Neural cell (in vitro differentiated cells): ENCODE results near the gene UQCR11. TPM values are rescaled to one million over a fixed set of nuclear protein-coding genes. Genes with fewer than 3 reads are reported as not detected.

Experiments
- H2AFZ ChIP-seq: fragments of 200-600, 300-800 bp; sonication (generic), shearing (Covaris generic); 2 replicates; pipeline ENCODE4 v1.6.0; 2014; ENCODE audit warnings: low read depth, mild to moderate bottlenecking, antibody characterized with exemption, low read length, moderate library complexity
- H3F3A ChIP-seq: fragments of 200-600 bp; shearing (Covaris generic); 2 replicates; pipeline ENCODE4 v1.6.1; 2016; ENCODE audit warnings: mild to moderate bottlenecking, moderate library complexity, mixed read lengths, antibody characterized with exemption, low read length; ENCODE audit not compliant: insufficient read depth, poor library complexity, severe bottlenecking
- H3K27ac ChIP-seq: fragments of 200-600, 300-800 bp; sonication (generic), shearing (Covaris generic); 2 replicates; pipeline ENCODE4 v1.5.1; 2014; ENCODE audit warnings: mild to moderate bottlenecking, low read length, moderate library complexity
- H3K27me3 ChIP-seq: fragments of 300-800, 200-600 bp; sonication (generic), shearing (Covaris generic); 2 replicates; pipeline ENCODE4 v1.6.0; 2014; ENCODE audit warnings: mild to moderate bottlenecking, low read depth, low read length, moderate library complexity; ENCODE audit not compliant: insufficient read depth
- H3K36me3 ChIP-seq: fragments of 300-800, 200-600 bp; sonication (generic), shearing (Covaris generic); 2 replicates; pipeline ENCODE4 v1.5.1; 2014; ENCODE audit warnings: mild to moderate bottlenecking, antibody characterized with exemption, low read length, moderate library complexity; ENCODE audit not compliant: insufficient read depth
- H3K4me2 ChIP-seq: fragments of 300-800, 200-600 bp; sonication (generic), shearing (Covaris generic); 2 replicates; pipeline ENCODE4 v1.6.0; 2014; ENCODE audit warnings: mild to moderate bottlenecking, low read length
- H3K4me3 ChIP-seq: fragments of 300-800, 200-600 bp; sonication (generic), shearing (Covaris generic); 2 replicates; pipeline ENCODE4 v1.5.1; 2014; ENCODE audit warnings: mild to moderate bottlenecking, low read length, moderate library complexity
- H3K79me2 ChIP-seq: fragments of 200-600 bp; shearing (Covaris generic); replicated peaks from 2 replicates; pipeline ENCODE4 v1.6.0; 2014; ENCODE audit warnings: mild to moderate bottlenecking, low read length, moderate library complexity; ENCODE audit not compliant: insufficient read depth
- H3K9ac ChIP-seq: fragments of 300-800, 200-600 bp; sonication (generic), shearing (Covaris generic); 2 replicates; pipeline ENCODE4 v1.6.1; 2016; ENCODE audit warnings: mild to moderate bottlenecking, low read length, mixed read lengths
- H3K9me2 ChIP-seq: fragments of 200-600 bp; shearing (Covaris generic); 2 replicates; pipeline ENCODE4 v1.6.1; 2016; ENCODE audit warnings: mild to moderate bottlenecking, low read length, mixed read lengths; ENCODE audit not compliant: insufficient read depth
- H3K9me3 ChIP-seq: fragments of 200-600, 300-800 bp; sonication (generic), shearing (Covaris generic); 2 replicates; pipeline ENCODE4 v1.6.1; 2016; ENCODE audit warnings: mild to moderate bottlenecking, mixed run types, low read length, moderate library complexity, mixed read lengths
- H4K20me1 ChIP-seq: fragments of 200-600 bp; shearing (Covaris generic); 2 replicates; pipeline ENCODE4 v1.6.1; 2016; ENCODE audit warnings: mild to moderate bottlenecking, mixed run types; ENCODE audit not compliant: insufficient read depth
- CTCF ChIP-seq: fragments of 450-650 bp; IDR thresholded peaks from 2 replicates; pipeline ENCODE4 v1.5.1; 2014; ENCODE audit warnings: antibody characterized with exemption, mild to moderate bottlenecking, moderate library complexity; ENCODE audit not compliant: poor library complexity, severe bottlenecking
- EP300 ChIP-seq: fragments of 450-650 bp; conservative IDR thresholded peaks from 2 replicates; pipeline ENCODE4 v1.6.1; 2014; ENCODE audit warnings: antibody characterized with exemption, mild to moderate bottlenecking, moderate library complexity; ENCODE audit not compliant: poor library complexity, severe bottlenecking
- EZH2 ChIP-seq: fragments of 200-600, 300-800 bp; shearing (Covaris generic), sonication (generic); IDR thresholded peaks from 2 replicates; pipeline ENCODE4 v1.6.1; 2014; ENCODE audit warnings: antibody characterized with exemption, low read length, borderline replicate concordance, mild to moderate bottlenecking; ENCODE audit not compliant: insufficient read depth, poor library complexity, severe bottlenecking
- MXI1 ChIP-seq: fragments of 450-650 bp; conservative IDR thresholded peaks from 2 replicates; pipeline ENCODE4 v1.6.1; 2014; ENCODE audit warnings: antibody characterized with exemption, mild to moderate bottlenecking; ENCODE audit not compliant: poor library complexity, severe bottlenecking
- POLR2AphosphoS5 ChIP-seq: IDR thresholded peaks from 2 replicates; pipeline ENCODE4 v1.6.1; 2012
- RAD21 ChIP-seq: fragments of 450-650 bp; conservative IDR thresholded peaks from 2 replicates; pipeline ENCODE4 v1.6.1; 2014; ENCODE audit warnings: antibody characterized with exemption, mild to moderate bottlenecking, moderate library complexity
- SMC3 ChIP-seq: fragments of 450-650 bp; conservative IDR thresholded peaks from 2 replicates; pipeline ENCODE4 v1.6.1; 2014; ENCODE audit warnings: antibody characterized with exemption, mild to moderate bottlenecking, moderate library complexity; ENCODE audit not compliant: poor library complexity
- TAF1 ChIP-seq: IDR thresholded peaks from 2 replicates; pipeline ENCODE4 v1.6.1; 2012; ENCODE audit warnings: low read depth
- polyA plus RNA-seq: library from polyadenylated mRNA; depleted of rRNA; stranded (reverse); fragments of >200 nt; gene quantifications from 2 replicates; pipeline ENCODE4 v1.2.3, GENCODE V29; 2014
- small RNA-seq, 3 experiments: library from RNA; depleted of rRNA; stranded (forward); fragments of <200 nt; gene quantifications; one replicate each; pipeline ENCODE3, GENCODE V24; 2012
- TF ChIP-seq, protein P1 (sequence below): IDR thresholded peaks from 2 replicates; pipeline ENCODE4 v1.6.1; 2012; ENCODE audit warnings: borderline replicate concordance

UQCR11 gene
- polyA plus RNA-seq, 1 donor from 2014 or later = 204 TPM

DNA sequence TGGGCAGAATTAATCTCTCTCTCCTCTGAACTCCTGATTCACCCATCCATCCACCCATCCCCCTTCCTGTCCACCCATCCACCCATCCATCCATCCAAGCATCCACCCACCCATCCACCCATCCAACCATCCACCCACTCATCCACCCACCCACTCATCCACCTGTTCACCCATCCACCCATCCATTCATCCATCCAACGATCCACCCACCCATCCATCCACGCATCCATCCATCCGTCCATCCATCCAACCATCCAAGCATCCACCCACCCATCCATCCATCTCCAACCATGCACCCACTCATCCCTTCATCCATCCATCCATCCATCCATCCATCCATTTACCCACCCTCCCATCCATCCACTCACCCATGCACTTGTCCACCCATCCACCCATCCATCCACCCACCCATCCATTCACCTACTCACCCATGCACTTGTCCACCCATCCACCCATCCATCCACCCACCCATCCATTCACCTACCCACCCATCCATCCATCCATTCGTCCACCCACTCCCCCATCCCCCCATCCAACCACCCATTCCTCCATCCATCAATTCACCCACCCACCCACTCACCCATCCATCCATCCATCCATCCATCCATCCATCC, 55.8 kb downstream of the UQCR11 start:
- Histone ChIP-seq H4K20me1 (no peaks in the 10 kb centered on the region), H3K27ac (no peak overlapping the region), H3K79me2 (peaks cover 2% of the 10 kb centered on the region), H3K36me3 (no peaks in the 10 kb centered on the region), H2AFZ (no peak overlapping the region), H3K4me2 (no peak overlapping the region), H3K27me3 (peaks cover 2% of the 10 kb centered on the region), H3F3A (no peaks in the 10 kb centered on the region), H3K9ac (no peak overlapping the region), H3K9me3 (no peaks in the 10 kb centered on the region), H3K4me3 (no peak overlapping the region), H3K9me2 (no peaks in the 10 kb centered on the region)
- TF ChIP-seq TAF1 = no peak
- TF ChIP-seq RAD21 = no peak
- no peak for TF ChIP-seq CTCF
- TF ChIP-seq EP300 = no peak
- TF ChIP-seq EZH2 = no peak
- TF ChIP-seq, protein P1, sequence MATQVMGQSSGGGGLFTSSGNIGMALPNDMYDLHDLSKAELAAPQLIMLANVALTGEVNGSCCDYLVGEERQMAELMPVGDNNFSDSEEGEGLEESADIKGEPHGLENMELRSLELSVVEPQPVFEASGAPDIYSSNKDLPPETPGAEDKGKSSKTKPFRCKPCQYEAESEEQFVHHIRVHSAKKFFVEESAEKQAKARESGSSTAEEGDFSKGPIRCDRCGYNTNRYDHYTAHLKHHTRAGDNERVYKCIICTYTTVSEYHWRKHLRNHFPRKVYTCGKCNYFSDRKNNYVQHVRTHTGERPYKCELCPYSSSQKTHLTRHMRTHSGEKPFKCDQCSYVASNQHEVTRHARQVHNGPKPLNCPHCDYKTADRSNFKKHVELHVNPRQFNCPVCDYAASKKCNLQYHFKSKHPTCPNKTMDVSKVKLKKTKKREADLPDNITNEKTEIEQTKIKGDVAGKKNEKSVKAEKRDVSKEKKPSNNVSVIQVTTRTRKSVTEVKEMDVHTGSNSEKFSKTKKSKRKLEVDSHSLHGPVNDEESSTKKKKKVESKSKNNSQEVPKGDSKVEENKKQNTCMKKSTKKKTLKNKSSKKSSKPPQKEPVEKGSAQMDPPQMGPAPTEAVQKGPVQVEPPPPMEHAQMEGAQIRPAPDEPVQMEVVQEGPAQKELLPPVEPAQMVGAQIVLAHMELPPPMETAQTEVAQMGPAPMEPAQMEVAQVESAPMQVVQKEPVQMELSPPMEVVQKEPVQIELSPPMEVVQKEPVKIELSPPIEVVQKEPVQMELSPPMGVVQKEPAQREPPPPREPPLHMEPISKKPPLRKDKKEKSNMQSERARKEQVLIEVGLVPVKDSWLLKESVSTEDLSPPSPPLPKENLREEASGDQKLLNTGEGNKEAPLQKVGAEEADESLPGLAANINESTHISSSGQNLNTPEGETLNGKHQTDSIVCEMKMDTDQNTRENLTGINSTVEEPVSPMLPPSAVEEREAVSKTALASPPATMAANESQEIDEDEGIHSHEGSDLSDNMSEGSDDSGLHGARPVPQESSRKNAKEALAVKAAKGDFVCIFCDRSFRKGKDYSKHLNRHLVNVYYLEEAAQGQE = no peak
- TF ChIP-seq MXI1 = no peak
- TF ChIP-seq SMC3 = no peak
- no peak for TF ChIP-seq POLR2AphosphoS5

Small RNA genes within 50 kb of the gene (small RNA-seq; reads per million reads assigned to genes)
- 0 reads per million in 3 experiments for gene AC005943.2
- gene RN7SL477P = 0 reads per million in 3 experiments
- gene RNU6-1223P = 0 reads per million in 3 experiments

Other genes with a start within 250 kb of the UQCR11 start
- gene NDUFS7, start 221.6 kb downstream of the UQCR11 start, polyA plus RNA-seq = 192 and 196 TPM in 2 replicates
- 32.5 and 54.1 TPM in 2 replicates for gene GAMT, start 203.9 kb downstream of the UQCR11 start, polyA plus RNA-seq
- gene DAZAP1, start 197.9 kb downstream of the UQCR11 start, polyA plus RNA-seq = 60.5 and 95.2 TPM in 2 replicates
- 452 and 591 TPM in 2 replicates for gene RPS15, start 167.1 kb downstream of the UQCR11 start, polyA plus RNA-seq
- gene APC2, start 155.3 kb downstream of the UQCR11 start, polyA plus RNA-seq = 50.5 and 79.7 TPM in 2 replicates
- 80.2 and 108 TPM in 2 replicates for gene C19orf25, start 126.2 kb downstream of the UQCR11 start, polyA plus RNA-seq
- 11.8 and 24.1 TPM in 2 replicates for gene PCSK4, start 115.1 kb downstream of the UQCR11 start, polyA plus RNA-seq
- 10.7 and 17.0 TPM in 2 replicates for gene REEP6, start 114.3 kb downstream of the UQCR11 start, polyA plus RNA-seq
- not detected in 2 replicates for gene ADAMTSL5, start 92.4 kb downstream of the UQCR11 start, polyA plus RNA-seq
- gene PLK5, start 81.4 kb downstream of the UQCR11 start, polyA plus RNA-seq = 3.6 and 7.1 TPM in 2 replicates
- 18.4 and 20.8 TPM in 2 replicates for gene MEX3D, start 37.1 kb downstream of the UQCR11 start, polyA plus RNA-seq
- gene MBD3, start 12.6 kb downstream of the UQCR11 start, polyA plus RNA-seq = 80.1 and 102 TPM in 2 replicates
- gene TCF3, start 47.2 kb upstream of the UQCR11 start, polyA plus RNA-seq = 31.7 and 44.9 TPM in 2 replicates
- 0.45 and 1.6 TPM in 2 replicates for gene ONECUT3, start 148.0 kb upstream of the UQCR11 start, polyA plus RNA-seq
- 0.74 and 1.5 TPM in 2 replicates for gene ATP8B3, start 206.8 kb upstream of the UQCR11 start, polyA plus RNA-seq
- 9.2 and 18.5 TPM in 2 replicates for gene REXO1, start 243.0 kb upstream of the UQCR11 start, polyA plus RNA-seq